Endodermal cell (in vitro differentiated cells): ENCODE data around the gene CPT1A. TPM values are rescaled to one million over a fixed set of nuclear protein-coding genes. Genes with fewer than 3 reads are reported as not detected.

Source experiments
- DNase-seq: peaks from one replicate; pipeline ENCODE4 v3.0.0-alpha.2; 2017
- H3K27ac ChIP-seq: 2 replicates; pipeline ENCODE4 v1.5.1; 2013; ENCODE audit warnings: mild to moderate bottlenecking, low read depth, low read length, moderate library complexity
- H3K27me3 ChIP-seq: 2 replicates; pipeline ENCODE4 v1.6.1; 2013; ENCODE audit warnings: mild to moderate bottlenecking, low read length, moderate library complexity; ENCODE audit not compliant: insufficient read depth, control insufficient read depth, poor library complexity, severe bottlenecking
- H3K36me3 ChIP-seq: 2 replicates; pipeline ENCODE4 v1.7.0; 2013; ENCODE audit warnings: mild to moderate bottlenecking, low read length, moderate library complexity; ENCODE audit not compliant: control insufficient read depth, insufficient read depth
- H3K4me1 ChIP-seq: one replicate; pipeline ENCODE4 v1.7.0; 2013; ENCODE audit warnings: low read length; ENCODE audit not compliant: control insufficient read depth, insufficient read depth
- H3K4me3 ChIP-seq: 2 replicates; pipeline ENCODE4 v1.5.1; 2013; ENCODE audit warnings: mild to moderate bottlenecking, low read length, moderate library complexity
- H3K9ac ChIP-seq: 2 replicates; pipeline ENCODE4 v1.6.1; 2013; ENCODE audit warnings: mild to moderate bottlenecking, low read length, moderate library complexity; ENCODE audit not compliant: poor library complexity, severe bottlenecking; ENCODE audit errors: extremely low read depth
- H3K9me3 ChIP-seq: 2 replicates; pipeline ENCODE4 v1.6.1; 2013; ENCODE audit warnings: mild to moderate bottlenecking, low read length, moderate library complexity; ENCODE audit not compliant: control insufficient read depth
- H3K27ac Mint-ChIP-seq: 2 replicates; pipeline ENCODE4 v1.8.0; 2020; ENCODE audit warnings: mixed read lengths
- H3K27me3 Mint-ChIP-seq: 2 replicates; pipeline ENCODE4 v1.8.0; 2021; ENCODE audit warnings: mild to moderate bottlenecking, mixed read lengths; ENCODE audit not compliant: insufficient read depth
- H3K36me3 Mint-ChIP-seq: 2 replicates; pipeline ENCODE4 v1.8.0; 2020; ENCODE audit warnings: low read depth, mixed read lengths
- H3K4me1 Mint-ChIP-seq: 2 replicates; pipeline ENCODE4 v1.8.0; 2020; ENCODE audit warnings: mixed read lengths
- H3K4me3 Mint-ChIP-seq: 2 replicates; pipeline ENCODE4 v1.8.0; 2020; ENCODE audit warnings: mild to moderate bottlenecking, moderate library complexity, mixed read lengths
- H3K9me3 Mint-ChIP-seq: 2 replicates; pipeline ENCODE4 v1.8.0; 2020; ENCODE audit warnings: mild to moderate bottlenecking, mixed read lengths
- WGBS, 2 experiments: methylation state at CpG; one replicate each; pipeline versions ENCODE4 v1.1.5 to v1.1.7; 2013; ENCODE audit warnings: missing lambda C conversion rate in 2 of 2, mixed read lengths in 1 of 2; ENCODE audit not compliant: insufficient coverage in 1 of 2, insufficient read length in 1 of 2; 5-methylcytosine and 5-hydroxymethylcytosine counted together
- total RNA-seq, 2 donors: library from RNA; stranded (reverse); fragmentation: NEBNext Ultra II Directional in 1 of 2; extraction: Animal tissue kit (Norgen Biotek cat#: 25700) in 1 of 2; gene quantifications; 2 replicates in 1 of 2; 3 replicates in 1 of 2; pipeline ENCODE4 v1.2.1, GENCODE V29; 2021
- TF ChIP-seq, protein P1 (sequence below): fragments of 200-600 bp; sonication (generic); conservative IDR thresholded peaks from 2 replicates; pipeline ENCODE4 v1.5.0; 2021; ENCODE audit warnings: antibody characterized with exemption, mild to moderate bottlenecking

Gene CPT1A
- total RNA-seq, 2 donors from 2014 or later, result 3.3 to 7.3 TPM

DNA sequence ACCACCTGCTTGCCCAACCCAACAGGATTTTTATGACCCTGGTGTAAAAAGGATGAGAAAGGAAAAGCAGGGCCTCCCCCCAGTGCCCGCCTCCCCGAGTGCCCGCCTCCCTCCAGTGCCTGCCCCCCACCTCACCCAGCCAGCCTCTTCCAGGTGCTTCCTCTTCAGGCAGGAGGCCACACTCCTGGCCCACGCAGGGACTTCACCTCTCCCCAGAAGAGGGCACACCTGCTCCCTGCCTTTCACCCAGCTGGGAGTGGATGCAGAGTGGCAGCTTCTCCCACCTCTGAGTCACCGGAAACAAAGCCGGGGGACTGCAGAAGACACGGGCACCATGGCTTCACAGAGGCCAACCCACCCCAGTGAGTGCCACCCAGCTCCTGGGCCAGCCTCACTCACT, 16.1 kb downstream of the CPT1A start:
- no peak overlapping the region for H3K27ac ChIP-seq
- Mint-ChIP-seq H3K4me3 (no peak overlapping the region), H3K27me3 (no peaks in the 10 kb centered on the region), H3K36me3 (no peaks in the 10 kb centered on the region), H3K27ac (no peak overlapping the region), H3K4me1 (peaks cover 14% of the 10 kb centered on the region), H3K9me3 (no peaks in the 10 kb centered on the region)
- TF ChIP-seq, protein P1, sequence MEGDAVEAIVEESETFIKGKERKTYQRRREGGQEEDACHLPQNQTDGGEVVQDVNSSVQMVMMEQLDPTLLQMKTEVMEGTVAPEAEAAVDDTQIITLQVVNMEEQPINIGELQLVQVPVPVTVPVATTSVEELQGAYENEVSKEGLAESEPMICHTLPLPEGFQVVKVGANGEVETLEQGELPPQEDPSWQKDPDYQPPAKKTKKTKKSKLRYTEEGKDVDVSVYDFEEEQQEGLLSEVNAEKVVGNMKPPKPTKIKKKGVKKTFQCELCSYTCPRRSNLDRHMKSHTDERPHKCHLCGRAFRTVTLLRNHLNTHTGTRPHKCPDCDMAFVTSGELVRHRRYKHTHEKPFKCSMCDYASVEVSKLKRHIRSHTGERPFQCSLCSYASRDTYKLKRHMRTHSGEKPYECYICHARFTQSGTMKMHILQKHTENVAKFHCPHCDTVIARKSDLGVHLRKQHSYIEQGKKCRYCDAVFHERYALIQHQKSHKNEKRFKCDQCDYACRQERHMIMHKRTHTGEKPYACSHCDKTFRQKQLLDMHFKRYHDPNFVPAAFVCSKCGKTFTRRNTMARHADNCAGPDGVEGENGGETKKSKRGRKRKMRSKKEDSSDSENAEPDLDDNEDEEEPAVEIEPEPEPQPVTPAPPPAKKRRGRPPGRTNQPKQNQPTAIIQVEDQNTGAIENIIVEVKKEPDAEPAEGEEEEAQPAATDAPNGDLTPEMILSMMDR, result peak; percentile 63
- H3K36me3 ChIP-seq, result no peaks in the 10 kb centered on the region
- peak; percentile 86 for DNase-seq
- H3K4me3 ChIP-seq, result no peak overlapping the region
- no peaks in the 10 kb centered on the region for H3K9me3 ChIP-seq
- WGBS, 2 experiments, result 71% methylated on average over 7 of the region's 7 CpGs; no CpG with 5 or more reads in 1 of the 2 experiments
- no peaks in the 10 kb centered on the region for H3K27me3 ChIP-seq
- H3K4me1 ChIP-seq, result no peaks in the 10 kb centered on the region
- H3K9ac ChIP-seq, result no peak overlapping the region

- DNase-seq, result no peak
- Histone ChIP-seq H3K9ac (no peak overlapping the region), H3K27ac (no peak overlapping the region), H3K4me1 (no peaks in the 10 kb centered on the region), H3K36me3 (no peaks in the 10 kb centered on the region), H3K4me3 (no peak overlapping the region), H3K9me3 (no peaks in the 10 kb centered on the region), H3K27me3 (no peaks in the 10 kb centered on the region)
- Mint-ChIP-seq H3K9me3 (no peaks in the 10 kb centered on the region), H3K4me1 (peaks cover under 1% of the 10 kb centered on the region), H3K36me3 (no peaks in the 10 kb centered on the region), H3K27me3 (no peaks in the 10 kb centered on the region), H3K4me3 (no peak overlapping the region), H3K27ac (no peak overlapping the region)
- TF ChIP-seq, protein P1, result no peak
- WGBS, 2 experiments, result 82 to 94% methylated on average over 2 to 5 of the region's 5 CpGs
These were observed 19.2 kb downstream of the CPT1A start for GRCh38 chr11:68822546-68822945.

DNA sequence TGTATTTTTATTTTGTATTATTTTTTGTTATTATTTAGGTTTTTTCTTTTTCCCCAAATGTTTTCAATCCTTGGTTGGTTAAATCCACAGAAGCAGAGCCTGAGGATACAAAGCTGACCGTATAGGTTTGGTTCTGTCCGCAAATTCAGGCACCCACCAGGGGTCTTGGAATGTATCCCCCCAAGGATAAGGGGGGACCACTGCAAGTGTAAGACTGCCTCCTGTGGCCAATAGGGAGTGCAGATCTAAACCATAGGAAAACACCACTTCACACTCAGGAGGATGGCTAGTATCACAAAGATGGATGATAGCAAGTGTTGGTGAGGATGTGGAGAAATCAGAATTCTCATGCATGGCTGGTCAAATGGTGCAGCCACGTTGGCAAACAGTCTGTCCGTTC, 20.0 kb downstream of the CPT1A start:
- H3K4me1 Mint-ChIP-seq, result no peaks in the 10 kb centered on the region
- no peak overlapping the region for H3K27ac Mint-ChIP-seq
- no peak overlapping the region for H3K4me3 Mint-ChIP-seq
- Histone ChIP-seq H3K27me3 (no peaks in the 10 kb centered on the region), H3K9ac (no peak overlapping the region), H3K4me1 (no peaks in the 10 kb centered on the region), H3K36me3 (no peaks in the 10 kb centered on the region), H3K27ac (no peak overlapping the region), H3K9me3 (no peaks in the 10 kb centered on the region), H3K4me3 (no peak overlapping the region)
- H3K27me3 Mint-ChIP-seq, result no peaks in the 10 kb centered on the region
- TF ChIP-seq, protein P1, result peak; percentile 49
- no peaks in the 10 kb centered on the region for H3K9me3 Mint-ChIP-seq
- WGBS, 2 experiments, result 54 to 61% methylated on average over 4 of the region's 4 CpGs
- H3K36me3 Mint-ChIP-seq, result no peaks in the 10 kb centered on the region
- DNase-seq, result no peak
